GM19452 (cell line): Measurements from ENCODE around the gene PXDN.
"Not testable (repeated sequence)": the region's sequence is repeated elsewhere in the genome, so short reads cannot be mapped to it uniquely, and the experiment has no call there.

ENCODE experiments used
- ATAC-seq: cut with Tn5 transposase; IDR thresholded peaks from one replicate; pipeline ENCODE4 v1.9.1; 2021; ENCODE audit not compliant: unreplicated experiment

The PXDN gene

GRCh38 chr2:1742301-1742680 is 2.0 kb downstream of the PXDN start:
- no peak for ATAC-seq

- no peak for ATAC-seq
These were observed 2.5 kb downstream of the PXDN start for GRCh38 chr2:1741851-1742250.

DNA sequence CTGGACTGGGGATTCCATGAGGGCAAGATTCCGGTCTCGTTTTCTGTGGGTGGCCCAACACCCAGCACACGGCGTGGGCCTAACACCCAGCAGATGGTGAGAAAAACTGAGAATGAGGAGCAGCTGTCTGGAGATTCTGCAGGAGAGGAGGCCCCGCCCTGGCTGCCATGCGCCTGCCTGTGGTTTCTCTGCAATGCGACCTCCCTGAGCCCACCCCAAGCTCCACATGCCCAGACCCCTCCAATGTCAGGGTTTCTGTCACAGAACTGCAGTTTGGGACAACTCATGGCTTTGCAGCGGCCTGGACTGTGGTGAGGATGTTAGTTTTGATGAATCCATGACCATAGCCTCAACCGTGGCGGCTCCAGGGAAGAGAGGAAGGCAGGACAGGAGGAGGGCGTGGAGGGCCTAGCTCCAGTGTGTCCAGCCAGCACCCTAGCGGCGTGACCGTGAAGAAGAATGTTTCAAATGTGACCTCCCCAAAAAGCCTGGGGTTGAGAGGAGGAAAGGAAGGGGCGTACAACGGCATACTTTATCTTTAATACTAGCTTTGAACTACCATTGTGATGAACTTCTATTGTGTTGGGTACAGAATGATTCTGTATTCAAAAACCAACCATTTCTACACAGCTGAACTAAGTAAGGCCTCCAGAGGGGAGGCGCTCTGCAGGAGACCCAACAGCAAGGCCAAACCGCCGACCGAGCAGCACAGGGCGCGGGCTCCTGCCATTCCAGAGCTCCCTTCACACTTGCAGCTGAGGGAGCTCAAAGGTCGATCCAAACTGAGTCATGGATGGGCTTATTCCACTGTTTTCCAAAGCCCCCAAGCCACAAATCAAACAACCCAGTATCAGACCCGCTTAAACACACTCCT is 3.4 kb downstream of the PXDN start:
- ATAC-seq, result no peak

DNA sequence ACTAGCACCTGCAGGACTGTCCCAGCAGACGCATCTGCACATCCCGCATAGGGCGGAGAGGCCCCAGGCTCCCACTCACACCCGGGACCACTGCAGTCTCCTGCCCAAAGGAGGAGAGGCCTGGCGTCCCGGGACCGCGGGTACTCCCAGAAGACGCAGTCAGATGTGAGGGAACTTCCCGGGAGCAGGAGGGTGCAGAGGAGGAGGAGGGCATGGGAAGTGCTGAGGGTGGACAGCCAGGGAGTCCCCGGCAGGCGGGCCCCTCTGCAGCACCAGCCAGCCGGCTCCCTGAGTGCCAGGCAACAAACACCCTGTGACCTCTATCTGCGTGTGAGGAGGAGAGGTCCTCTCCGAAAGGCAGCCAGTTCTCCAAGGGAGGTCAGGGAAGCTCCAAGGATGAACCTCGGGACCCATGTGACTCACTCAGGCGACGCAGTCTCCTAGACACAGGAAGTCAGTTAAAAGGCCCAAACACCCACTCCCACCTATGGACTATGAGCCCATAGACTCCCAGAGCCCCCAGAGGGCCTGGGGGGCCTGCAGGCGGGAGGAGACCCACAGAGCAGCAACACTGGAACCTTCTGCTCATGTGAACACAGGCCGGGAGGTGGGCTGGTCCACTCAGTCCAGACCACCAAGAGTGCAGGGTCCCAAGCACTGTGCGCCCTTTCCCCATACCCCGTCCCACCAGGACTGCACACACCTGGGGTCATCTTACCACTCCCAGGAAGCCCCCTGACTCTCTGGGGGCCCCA is 4.2 kb downstream of the PXDN start:
- ATAC-seq, result no peak

- no peak for ATAC-seq
These were observed 4.9 kb downstream of the PXDN start for GRCh38 chr2:1739322-1739957.

DNA sequence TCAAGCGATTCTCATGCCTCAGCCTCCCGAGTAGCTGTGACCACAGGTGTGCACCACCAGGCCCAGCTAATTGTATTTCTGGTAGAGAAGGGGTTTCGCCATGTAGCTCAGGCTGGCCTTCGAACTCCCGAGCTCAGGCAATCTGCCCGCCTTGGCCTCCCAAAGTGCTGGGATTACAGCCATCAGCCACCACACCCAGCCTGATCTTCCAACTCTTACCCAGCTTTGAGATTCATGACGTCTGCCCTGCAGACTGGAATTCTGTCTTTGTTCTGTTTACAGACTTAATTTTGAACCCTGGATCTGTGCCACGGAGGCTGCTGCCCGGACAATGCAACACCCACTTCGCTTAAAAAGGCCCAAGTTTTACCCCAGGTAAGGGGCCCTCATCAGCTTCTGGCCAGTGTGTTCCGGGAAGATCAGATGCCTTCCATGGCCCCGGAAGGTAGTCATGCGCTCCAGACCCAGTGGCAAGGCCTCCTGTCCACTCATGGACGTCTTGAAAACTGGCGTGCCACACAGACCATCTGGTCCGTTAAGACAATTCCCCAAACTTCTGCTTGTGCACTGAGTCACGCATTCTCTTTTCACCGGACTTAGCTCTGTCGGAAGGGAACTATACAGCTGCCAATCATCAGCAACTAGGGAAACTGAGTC is 5.5 kb downstream of the PXDN start:
- no peak for ATAC-seq

DNA sequence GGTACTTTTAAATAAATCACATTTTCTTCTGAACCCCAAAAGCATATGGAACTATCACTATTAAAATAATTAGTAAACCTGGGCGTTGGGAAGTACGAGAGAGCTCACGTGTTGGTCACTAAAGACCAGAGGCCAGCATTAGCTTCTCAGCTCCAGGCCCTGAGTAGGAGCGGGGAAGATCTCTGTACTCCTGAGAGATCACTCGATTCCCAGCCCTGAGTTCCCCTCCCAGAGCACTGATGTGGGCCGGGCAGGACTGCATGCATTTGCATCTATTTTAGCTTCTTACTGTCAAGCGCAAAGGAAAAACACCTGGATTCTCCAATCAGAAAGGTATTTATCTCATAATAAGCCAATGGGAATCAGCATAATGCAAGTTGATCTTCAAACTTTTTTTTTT is 6.2 kb downstream of the PXDN start:
- ATAC-seq, result no peak

DNA sequence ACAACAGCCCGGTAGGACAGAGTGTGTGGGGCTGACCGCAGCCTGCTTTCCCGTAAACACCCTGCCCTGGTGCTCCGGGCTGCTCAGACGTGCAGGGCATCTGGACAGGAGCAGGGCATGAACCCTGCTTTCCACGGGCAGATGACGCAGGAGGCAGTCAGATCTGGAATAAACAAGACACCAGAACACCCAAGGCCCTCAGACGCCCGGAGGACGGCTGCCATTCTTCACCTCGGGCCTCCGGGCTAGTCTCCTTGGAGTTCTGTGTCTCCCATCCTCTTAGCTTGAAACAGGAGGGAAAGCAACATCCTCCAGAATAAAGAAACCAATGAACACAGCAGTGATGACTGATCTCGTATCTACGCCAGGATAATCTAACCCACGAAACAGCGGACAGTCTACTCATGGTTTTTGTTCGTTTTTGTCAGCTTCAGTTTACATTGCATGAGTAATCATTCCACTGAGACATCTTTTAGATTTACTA is 7.3 kb downstream of the PXDN start:
- no peak for ATAC-seq

GRCh38 chr2:1736045-1736444 is 8.3 kb downstream of the PXDN start:
- ATAC-seq, result no peak

GRCh38 chr2:1733298-1733697 is 11.0 kb downstream of the PXDN start:
- ATAC-seq, result not testable (repeated sequence)

- no peak for ATAC-seq
These were observed 12.1 kb downstream of the PXDN start for GRCh38 chr2:1731963-1732768.

DNA sequence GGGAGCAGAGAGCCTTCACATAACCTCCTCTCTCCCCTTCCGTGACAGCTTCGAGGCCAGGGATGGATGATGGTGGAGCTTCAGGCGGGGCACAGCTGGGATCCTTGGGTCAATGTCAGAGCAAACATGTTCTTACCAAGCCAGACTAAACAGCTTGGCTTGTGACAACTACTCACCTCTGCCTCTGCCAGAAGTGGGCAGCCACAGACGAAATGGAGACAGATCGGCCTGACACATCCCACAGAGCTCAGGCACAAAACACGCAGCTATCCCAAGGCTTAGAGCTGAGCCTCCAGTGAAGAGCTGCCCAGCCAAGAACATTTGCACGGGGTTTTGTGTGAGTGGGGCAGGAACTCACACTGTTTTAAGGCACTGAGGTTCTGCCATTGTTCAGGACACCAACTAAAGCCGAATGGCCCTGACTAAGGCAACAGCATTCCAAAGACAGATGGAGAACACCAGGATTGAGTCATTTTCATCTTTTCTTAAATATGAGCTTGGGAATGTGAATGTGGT is 12.8 kb downstream of the PXDN start:
- ATAC-seq, result no peak

DNA sequence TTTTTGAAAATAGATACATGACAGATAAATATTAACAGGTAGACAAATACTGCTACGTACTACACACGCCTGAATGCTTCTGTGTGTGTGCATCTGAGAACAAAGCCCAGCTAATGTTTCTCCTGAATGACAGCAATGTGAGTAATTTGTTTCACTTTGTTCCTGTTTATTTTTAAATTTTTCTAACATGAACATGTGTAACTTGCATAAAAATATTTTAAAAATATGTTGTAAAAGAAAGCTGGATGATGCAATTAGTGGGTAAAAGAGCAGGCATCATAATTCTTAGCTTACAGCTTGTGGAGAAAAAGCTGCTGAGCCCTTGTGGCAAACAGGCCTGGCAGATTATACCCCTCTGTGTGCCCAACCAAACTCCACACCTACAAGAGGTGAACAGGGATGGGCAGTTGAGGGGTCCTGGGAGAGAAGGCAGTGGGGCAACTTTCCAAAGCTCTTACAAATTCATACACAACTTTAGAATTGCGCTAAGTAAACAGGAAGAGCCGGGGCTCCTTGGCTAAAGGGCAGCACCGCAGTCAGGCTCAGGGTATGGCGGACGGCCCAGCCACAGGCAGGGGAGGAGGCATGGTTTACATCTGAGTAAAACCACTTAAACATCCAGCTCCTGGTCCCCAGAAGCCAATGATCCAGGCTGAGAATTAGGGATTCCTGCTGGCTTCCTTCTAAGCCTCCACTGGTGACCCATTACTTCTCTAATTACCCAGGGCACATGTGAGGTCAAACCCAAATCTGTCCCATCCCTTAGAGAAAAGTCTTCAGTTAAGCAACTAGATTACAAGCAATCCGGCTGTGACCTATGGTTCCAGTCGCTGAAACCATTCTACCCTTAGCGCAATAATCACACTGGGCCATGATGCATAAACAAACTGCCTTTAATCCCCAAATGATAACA is 14.0 kb downstream of the PXDN start:
- no peak for ATAC-seq

GRCh38 chr2:1729242-1729641 is 15.1 kb downstream of the PXDN start:
- no peak for ATAC-seq

DNA sequence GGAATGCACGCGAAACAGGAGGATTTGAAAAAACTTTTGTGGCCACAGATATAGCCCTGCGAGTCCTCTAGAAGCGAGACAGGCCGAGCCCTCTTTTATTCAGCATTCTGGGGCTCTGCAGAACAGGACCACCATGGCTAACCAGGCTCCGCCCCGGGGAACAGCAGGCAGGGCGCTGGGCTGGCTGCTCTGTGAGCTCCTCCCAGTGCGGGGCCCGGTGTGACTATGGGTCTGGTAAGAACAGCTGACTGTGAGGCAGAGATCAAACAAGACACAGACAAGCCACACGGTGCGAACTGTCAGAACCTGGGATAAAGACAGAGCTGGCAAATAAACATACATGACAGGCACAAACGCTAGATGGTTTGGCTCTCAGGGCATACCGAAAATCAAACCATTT is 15.5 kb downstream of the PXDN start:
- no peak for ATAC-seq

DNA sequence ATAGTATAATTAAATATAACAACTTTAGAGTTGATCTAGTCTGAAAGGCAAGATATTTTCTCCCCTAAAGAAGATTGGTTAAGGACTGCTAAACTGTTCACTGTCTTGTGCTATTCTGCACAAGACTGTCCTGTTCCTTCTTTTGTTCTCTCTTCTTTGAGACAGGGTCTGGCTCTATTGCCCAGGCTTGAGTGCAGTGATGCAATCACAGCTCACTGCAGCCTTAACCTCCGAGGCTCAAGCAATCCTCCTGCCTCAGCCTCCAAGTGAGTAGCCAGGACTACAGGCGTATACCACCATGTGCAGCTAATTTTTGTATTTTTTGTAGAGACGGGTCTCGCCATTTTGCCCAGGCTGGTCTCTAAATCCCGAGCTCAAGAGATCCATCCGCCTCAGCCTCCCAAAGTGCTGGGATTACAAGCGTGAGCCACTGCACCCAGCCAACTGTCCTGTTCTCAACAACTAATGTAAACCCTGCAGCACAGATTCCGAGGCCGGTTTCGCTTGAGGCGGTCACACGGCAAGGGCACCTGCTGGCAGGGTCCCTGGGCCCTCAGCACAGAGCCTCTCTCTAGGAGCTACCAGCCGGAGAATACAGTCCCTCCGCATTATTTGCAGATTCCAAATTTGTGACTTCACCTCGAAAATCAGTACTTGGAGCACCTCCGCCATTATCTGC is 16.4 kb downstream of the PXDN start:
- ATAC-seq, result no peak

- no peak for ATAC-seq
These were observed 17.1 kb downstream of the PXDN start for GRCh38 chr2:1727101-1727771.

DNA sequence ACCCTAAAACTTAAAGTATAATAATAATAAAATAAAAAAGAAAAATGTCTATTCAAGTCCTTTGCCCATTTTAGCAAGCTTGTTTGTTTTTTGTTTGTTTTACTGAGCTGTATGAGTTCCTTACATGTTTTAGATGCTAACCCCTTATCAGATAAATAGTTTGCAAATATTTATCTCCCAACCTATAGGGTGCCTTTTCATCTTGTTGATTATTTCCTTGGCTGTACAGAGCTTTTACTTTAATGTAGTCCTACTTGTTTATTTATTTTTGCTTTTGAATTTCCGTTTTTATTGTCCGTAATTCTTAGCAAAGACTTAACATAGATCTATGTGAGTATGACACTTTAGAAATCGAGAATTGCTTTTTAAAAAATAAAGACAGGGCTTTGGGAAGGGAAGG is 17.8 kb downstream of the PXDN start:
- no peak for ATAC-seq
